GM21390 (cell line): Measurements from ENCODE around the gene CDC6.
"Not testable (repeated sequence)": the region's sequence is repeated elsewhere in the genome, so short reads cannot be mapped to it uniquely, and the experiment has no call there.

Source experiments
- ATAC-seq: cut with Tn5 transposase; IDR thresholded peaks from one replicate; pipeline ENCODE4 v1.9.1; 2021; ENCODE audit not compliant: unreplicated experiment

Gene CDC6

DNA sequence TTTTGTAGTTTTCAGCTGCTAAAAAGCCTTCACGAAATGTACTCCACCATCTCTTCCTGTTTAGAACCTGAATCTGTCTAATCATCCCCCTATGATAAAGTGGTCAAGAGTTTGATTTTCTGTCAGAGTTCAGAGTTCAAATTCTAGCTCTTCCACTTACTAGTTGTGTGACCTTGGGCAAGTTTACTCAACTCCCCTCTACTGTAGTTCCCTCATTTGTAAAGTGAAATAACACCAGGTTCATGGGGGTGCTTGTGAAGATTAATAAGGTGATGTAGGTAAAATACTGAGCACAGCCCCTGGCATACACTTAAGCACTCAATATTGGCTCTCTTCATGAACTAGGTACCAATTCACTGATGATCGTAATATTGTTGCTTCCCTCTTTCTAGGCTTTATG is 1.2 kb upstream of the CDC6 start:
- ATAC-seq = no peak

DNA sequence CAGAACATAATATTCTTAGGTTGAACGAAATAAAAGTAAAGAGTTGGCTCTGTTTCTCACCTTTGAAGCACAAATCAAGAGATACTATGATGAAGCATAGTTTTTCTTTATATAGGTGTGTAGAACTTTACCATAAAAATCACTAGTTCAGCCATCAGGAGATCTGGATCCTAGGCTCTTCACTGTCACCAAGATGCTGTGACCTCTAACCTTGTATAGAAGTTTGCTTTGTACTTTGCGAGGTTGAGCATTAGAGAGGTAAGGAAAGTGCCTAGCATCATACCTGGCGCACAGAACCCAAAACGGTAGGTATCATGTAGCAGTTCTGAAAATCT is 553 bp upstream of the CDC6 start:
- peak; percentile 12 for ATAC-seq

GRCh38 chr17:40290629-40291280 is 3.1 kb downstream of the CDC6 start:
- ATAC-seq = no peak

- no peak for ATAC-seq
Measured at GRCh38 chr17:40291281-40291664, 3.6 kb downstream of the CDC6 start.

- ATAC-seq = no peak
Measured at GRCh38 chr17:40293363-40293762, 5.7 kb downstream of the CDC6 start.

- no peak for ATAC-seq
Measured at GRCh38 chr17:40295488-40296436, 8.1 kb downstream of the CDC6 start.

GRCh38 chr17:40297511-40297910 is 9.8 kb downstream of the CDC6 start:
- no peak for ATAC-seq

DNA sequence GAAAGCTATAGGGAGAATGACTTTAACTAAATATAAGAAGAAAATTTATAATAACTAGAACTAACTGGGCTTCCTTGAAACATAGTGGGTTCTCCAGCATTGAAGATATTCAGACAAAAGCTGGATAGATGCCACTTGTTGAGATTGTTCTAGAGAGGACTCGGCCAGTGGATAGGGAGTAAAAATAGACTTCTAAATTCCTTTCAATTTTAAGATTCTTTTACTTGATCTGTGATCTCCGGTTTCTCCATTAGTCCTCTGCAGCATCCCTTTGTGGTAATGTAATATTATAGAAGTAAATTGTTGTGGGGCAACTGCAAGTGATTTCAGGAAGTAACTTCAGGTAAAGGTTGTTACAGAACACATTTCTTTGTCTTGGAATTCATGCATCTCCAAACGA is 11.0 kb downstream of the CDC6 start:
- ATAC-seq = no peak

- ATAC-seq = not testable (repeated sequence)
Measured at GRCh38 chr17:40299159-40299757, 11.6 kb downstream of the CDC6 start.

DNA sequence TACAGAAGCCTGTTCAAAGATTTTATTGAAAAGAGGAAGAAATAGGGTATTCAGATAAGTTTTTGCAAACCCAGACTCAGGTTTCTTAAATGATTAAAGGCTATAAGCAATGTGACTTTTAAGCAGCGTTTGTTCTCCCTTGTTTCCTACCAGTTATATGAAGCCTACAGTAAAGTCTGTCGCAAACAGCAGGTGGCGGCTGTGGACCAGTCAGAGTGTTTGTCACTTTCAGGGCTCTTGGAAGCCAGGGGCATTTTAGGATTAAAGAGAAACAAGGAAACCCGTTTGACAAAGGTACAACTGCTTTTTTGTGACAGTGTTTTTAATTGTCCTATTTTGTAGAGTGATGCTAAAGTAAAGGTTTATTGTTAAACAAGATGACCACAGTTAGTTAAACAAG is 13.6 kb downstream of the CDC6 start:
- no peak for ATAC-seq

DNA sequence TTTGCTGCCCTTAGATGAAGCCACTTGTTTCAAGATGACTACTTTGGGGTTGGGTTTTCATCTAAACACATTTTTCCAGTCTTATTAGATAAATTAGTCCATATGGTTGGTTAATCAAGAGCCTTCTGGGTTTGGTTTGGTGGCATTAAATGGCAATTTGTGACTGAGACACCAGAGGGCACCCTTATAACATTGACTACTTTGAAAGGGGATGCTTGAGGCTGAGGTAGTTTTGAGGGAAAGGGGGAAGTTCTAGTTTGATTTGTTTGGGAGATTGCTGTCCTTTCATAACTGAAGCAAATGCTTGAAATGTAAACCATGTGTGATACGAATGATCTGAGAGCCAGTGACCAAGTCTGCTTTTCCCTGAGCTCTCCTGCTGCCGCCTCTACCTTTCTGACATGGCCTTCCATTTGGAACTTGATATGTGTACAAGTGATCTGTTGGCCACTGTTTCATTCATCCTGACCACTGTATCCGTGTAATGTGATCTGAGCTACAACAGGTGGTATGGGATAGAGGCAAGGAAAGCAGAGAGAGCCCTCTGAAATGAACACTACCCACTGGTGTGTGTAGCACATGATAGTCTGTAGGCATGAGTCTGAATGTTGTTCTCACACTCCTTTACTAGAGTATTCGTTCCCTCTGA is 15.5 kb downstream of the CDC6 start:
- no peak for ATAC-seq

- ATAC-seq = no peak
Measured at GRCh38 chr17:40303708-40304551, 16.3 kb downstream of the CDC6 start.

- not testable (repeated sequence) for ATAC-seq
Measured at GRCh38 chr17:40304552-40304863, 16.8 kb downstream of the CDC6 start.

GRCh38 chr17:40304866-40305265 is 17.2 kb downstream of the CDC6 start:
- not testable (repeated sequence) for ATAC-seq

DNA sequence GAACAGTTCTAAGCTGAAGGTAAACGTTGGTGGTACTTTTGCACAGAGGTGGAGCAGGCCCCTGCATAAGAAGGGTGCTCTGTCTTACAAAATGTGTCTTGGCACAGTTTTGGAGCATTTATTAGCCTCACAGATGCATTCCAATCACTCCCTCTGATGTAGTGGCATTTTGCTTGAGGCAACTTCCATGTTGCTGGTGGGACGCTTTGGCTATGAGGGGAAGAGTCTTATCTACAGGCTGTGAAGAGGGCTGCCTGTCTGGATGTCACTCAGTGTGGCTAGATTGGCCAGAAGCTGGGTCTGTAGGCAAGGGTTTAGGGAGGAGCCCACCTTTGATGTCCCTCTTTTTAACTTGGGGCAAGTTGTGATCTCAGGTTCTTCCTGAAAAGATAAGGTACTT is 18.7 kb downstream of the CDC6 start:
- no peak for ATAC-seq

- no peak for ATAC-seq
Measured at GRCh38 chr17:40307001-40307730, 19.5 kb downstream of the CDC6 start.

DNA sequence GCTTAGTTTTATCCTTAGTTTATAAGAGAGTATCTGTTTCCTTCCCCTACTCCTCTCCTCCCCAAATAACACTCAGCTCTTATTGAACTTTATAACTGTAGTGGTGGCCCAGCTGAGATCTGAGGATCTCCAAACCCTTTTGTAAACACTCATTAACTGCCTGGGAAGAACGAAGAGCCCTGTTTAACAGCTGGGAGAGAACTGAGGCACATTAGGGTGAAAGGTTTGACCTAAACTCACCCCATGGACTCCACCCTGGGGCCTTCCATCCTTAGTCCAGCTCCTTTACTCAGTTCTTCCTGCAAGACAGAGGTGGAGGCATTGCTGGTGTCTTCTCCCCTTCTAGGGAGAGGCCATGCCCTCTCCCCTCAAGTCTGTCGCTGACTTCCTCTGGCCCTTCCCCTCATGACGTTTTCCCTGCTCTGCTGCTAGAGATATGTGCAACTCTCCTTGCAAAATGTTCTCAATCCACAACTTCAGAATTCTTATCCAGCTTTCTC is 20.1 kb downstream of the CDC6 start:
- ATAC-seq = no peak

GRCh38 chr17:40309031-40309948 is 21.6 kb downstream of the CDC6 start, which contains the start of gene RARA:
TSS of gene RARA (plus strand) at chr17:40309180. CDS start at chr17:40331219, 22,039 bp downstream.
- ATAC-seq = no peak
